NCI-H1417 (cell line): Measurements from ENCODE around the gene MAP3K12.
"Not testable (repeated sequence)": the region's sequence is repeated elsewhere in the genome, so short reads cannot be mapped to it uniquely, and the experiment has no call there.

ENCODE experiments used
- DNase-seq, 3 experiments: peaks; one replicate each; lab custom pipeline; 2025; lab: John Stamatoyannopoulos, UW

MAP3K12 gene

GRCh38 chr12:53493610-53494391 lies 5.5 kb downstream of the MAP3K12 start:
- peak; percentile 35 to 58 (median 39) for DNase-seq

GRCh38 chr12:53492830-53493609 lies 6.2 kb downstream of the MAP3K12 start:
- DNase-seq, result peak; percentile 93 to 97 (median 95)

- DNase-seq, result peak; percentile 27 to 66 (median 55)
These were observed 7.1 kb downstream of the MAP3K12 start for GRCh38 chr12:53492188-53492587.

- DNase-seq, result no peak
These were observed 9.9 kb downstream of the MAP3K12 start for GRCh38 chr12:53489242-53489864.

- no peak for DNase-seq
These were observed 12.3 kb downstream of the MAP3K12 start for GRCh38 chr12:53486736-53487487.

GRCh38 chr12:53485955-53486735 lies 13.1 kb downstream of the MAP3K12 start:
- no peak for DNase-seq

- DNase-seq, result no peak
These were observed 14.3 kb downstream of the MAP3K12 start for GRCh38 chr12:53484686-53485575.

- DNase-seq, result no peak
These were observed 15.3 kb downstream of the MAP3K12 start for GRCh38 chr12:53483979-53484377.

GRCh38 chr12:53483225-53483978 lies 15.9 kb downstream of the MAP3K12 start:
- no peak for DNase-seq

GRCh38 chr12:53482626-53483168 lies 16.6 kb downstream of the MAP3K12 start:
- no peak for DNase-seq

- DNase-seq, result peak in 1 of 3 experiments; percentile 19
These were observed 17.2 kb downstream of the MAP3K12 start for GRCh38 chr12:53481939-53482586.

GRCh38 chr12:53481458-53481857 lies 17.8 kb downstream of the MAP3K12 start:
- DNase-seq, result not testable (repeated sequence)

- no peak for DNase-seq
These were observed 18.5 kb downstream of the MAP3K12 start for GRCh38 chr12:53480491-53481442.

GRCh38 chr12:53479331-53479730 lies 19.9 kb downstream of the MAP3K12 start:
- no peak for DNase-seq

- no peak for DNase-seq
These were observed 20.4 kb downstream of the MAP3K12 start for GRCh38 chr12:53478865-53479264.

GRCh38 chr12:53476769-53477209 lies 22.5 kb downstream of the MAP3K12 start:
- DNase-seq, result peak in 2 of 3 experiments; percentile 18 to 39

- DNase-seq, result no peak
These were observed 24.4 kb downstream of the MAP3K12 start for GRCh38 chr12:53474819-53475218.
